PC-9 (cell line): ENCODE data around the gene RBM33. TPM values are rescaled to one million over a fixed set of nuclear protein-coding genes. Genes with fewer than 3 reads are reported as not detected.

ENCODE experiments used
- BruUV-seq: library from RNA; stranded (reverse); fragments of 400-500 nt; replicated peaks from 2 replicates; lab custom pipeline; 2021; lab: Mats Ljungman, UMichigan
- CTCF ChIA-PET: fragments of 300-600 bp; sonication (Branson Sonifier 250); formaldehyde crosslinking; loops from one replicate; lab custom pipeline; 2022; ENCODE audit warnings: antibody characterized with exemption; lab: Charles Lee
- POLR2A ChIA-PET: fragments of 300-600 bp; sonication (Branson Sonifier 250); formaldehyde crosslinking; loops from one replicate; lab custom pipeline; 2022; ENCODE audit warnings: antibody characterized with exemption; ENCODE audit not compliant: unreplicated experiment; lab: Charles Lee
- DNase-seq, 2 experiments: peaks; one replicate each; pipeline versions ENCODE4 v3.0.0 to v3.0.0-alpha.2; 2015 to 2022; ENCODE audit warnings: mixed read lengths in 1 of 2
- H2AFZ ChIP-seq: fragments of 200-600 bp; sonication (generic); 2 replicates; pipeline ENCODE4 v1.8.1; 2017; ENCODE audit warnings: antibody characterized with exemption
- H3F3A ChIP-seq: fragments of 200-600 bp; sonication (generic); 2 replicates; pipeline ENCODE4 v1.8.1; 2017; ENCODE audit warnings: antibody characterized with exemption, mild to moderate bottlenecking, low read depth; ENCODE audit not compliant: insufficient read depth
- H3K27ac ChIP-seq: fragments of 200-600 bp; sonication (generic); 2 replicates; pipeline ENCODE4 v1.6.1; 2016; ENCODE audit warnings: mixed run types
- H3K27me3 ChIP-seq: fragments of 200-600 bp; sonication (generic); 2 replicates; pipeline ENCODE4 v1.6.1; 2016; ENCODE audit warnings: low read depth, mixed run types; ENCODE audit not compliant: insufficient read depth
- H3K36me3 ChIP-seq: fragments of 200-600 bp; sonication (generic); 2 replicates; pipeline ENCODE4 v1.6.1; 2016; ENCODE audit warnings: low read depth, mixed run types
- H3K4me1 ChIP-seq: fragments of 200-600 bp; sonication (generic); replicated peaks from 2 replicates; pipeline ENCODE4 v1.6.1; 2016; ENCODE audit warnings: mixed run types; ENCODE audit not compliant: insufficient read depth
- H3K4me2 ChIP-seq: fragments of 200-600 bp; sonication (generic); 2 replicates; pipeline ENCODE4 v1.6.1; 2017; ENCODE audit warnings: mixed run types
- H3K4me3 ChIP-seq: fragments of 200-600 bp; sonication (generic); 2 replicates; pipeline ENCODE4 v1.6.1; 2016; ENCODE audit warnings: mixed run types
- H3K79me2 ChIP-seq: fragments of 200-600 bp; sonication (generic); 2 replicates; pipeline ENCODE4 v1.6.1; 2017; ENCODE audit warnings: low read depth, mixed run types
- H3K9me2 ChIP-seq: fragments of 200-600 bp; sonication (generic); 2 replicates; pipeline ENCODE4 v1.8.1; 2017; ENCODE audit warnings: mild to moderate bottlenecking; ENCODE audit not compliant: insufficient read depth
- H3K9me3 ChIP-seq: fragments of 200-600 bp; sonication (generic); 2 replicates; pipeline ENCODE4 v1.8.1; 2016; ENCODE audit warnings: low read depth; ENCODE audit not compliant: insufficient read depth
- H4K20me1 ChIP-seq: fragments of 200-600 bp; sonication (generic); 2 replicates; pipeline ENCODE4 v1.8.1; 2017; ENCODE audit not compliant: insufficient read depth
- CTCF ChIP-seq: fragments of 200-600 bp; sonication (generic); conservative IDR thresholded peaks from 2 replicates; pipeline ENCODE4 v1.6.1; 2017; ENCODE audit warnings: mixed run types, antibody characterized with exemption, mild to moderate bottlenecking, moderate library complexity
- EZH2 ChIP-seq: fragments of 200-600 bp; sonication (generic); IDR thresholded peaks from 2 replicates; pipeline ENCODE4 v1.8.0; 2017; ENCODE audit warnings: antibody characterized with exemption, low read depth
- intact Hi-C: fragments of 100-400 bp; cut with micrococcal nuclease; formaldehyde crosslinking; loops from one replicate; pipeline ENCODE4 v1.10.0; 2022; ENCODE audit not compliant: unreplicated experiment
- total RNA-seq: library from RNA; stranded (reverse); gene quantifications from 2 replicates; pipeline ENCODE4 v1.2.3, GENCODE V29; 2021

RBM33 gene
- total RNA-seq, 1 experiment from 2014 or later = 85.7 TPM

GRCh38 chr7:155761162-155761561, 116.7 kb downstream of the RBM33 start:
- ChIA-PET POLR2A (no interaction called here), CTCF (no interaction called here)
- Histone ChIP-seq H3K27me3 (no peaks in the 10 kb centered on the region), H3K79me2 (peaks cover 25% of the 10 kb centered on the region; the same call in 1 of the 2 replicates), H4K20me1 (peaks cover 66% of the 10 kb centered on the region), H3K4me1 (no peaks in the 10 kb centered on the region), H2AFZ (no peak overlapping the region), H3K4me2 (no peak overlapping the region), H3K9me3 (no peaks in the 10 kb centered on the region), H3F3A (no peaks in the 10 kb centered on the region), H3K4me3 (no peak overlapping the region), H3K36me3 (peaks cover 22% of the 10 kb centered on the region; the same call in 1 of the 2 replicates), H3K9me2 (no peaks in the 10 kb centered on the region), H3K27ac (no peak overlapping the region)
- no TSS peak for BruUV-seq
- intact Hi-C loops = no loop called here
- TF ChIP-seq CTCF (no peak), EZH2 (no peak)
- DNase-seq = no peak

- Histone ChIP-seq H3F3A (no peaks in the 10 kb centered on the region), H3K27me3 (no peaks in the 10 kb centered on the region), H3K9me3 (no peaks in the 10 kb centered on the region), H3K4me3 (no peak overlapping the region), H3K79me2 (peaks cover 25% of the 10 kb centered on the region; the same call in 1 of the 2 replicates), H3K9me2 (no peaks in the 10 kb centered on the region), H2AFZ (no peak overlapping the region), H3K4me2 (no peak overlapping the region), H3K27ac (no peak overlapping the region), H4K20me1 (peaks cover 72% of the 10 kb centered on the region), H3K4me1 (no peaks in the 10 kb centered on the region), H3K36me3 (peaks cover 22% of the 10 kb centered on the region; the same call in 1 of the 2 replicates)
- DNase-seq = no peak
- no TSS peak for BruUV-seq
- CTCF ChIA-PET = interaction anchor here (0.6 kb wide), 1 partner anchor 809 kb away, joined by 4 read pairs; no protein-coding TSS in a partner anchor
- intact Hi-C loops = no loop called here
- POLR2A ChIA-PET = interaction anchor here (0.7 kb wide), 1 partner anchor 1171 kb away, joined by 10 read pairs; no protein-coding TSS in a partner anchor
- TF ChIP-seq EZH2 = no peak
- TF ChIP-seq CTCF = no peak
These were observed 117.6 kb downstream of the RBM33 start for GRCh38 chr7:155762036-155762435.

GRCh38 chr7:155762655-155763054, 118.2 kb downstream of the RBM33 start:
- BruUV-seq = no TSS peak
- Histone ChIP-seq H2AFZ (no peak overlapping the region), H3K4me1 (no peaks in the 10 kb centered on the region), H3K36me3 (peaks cover 22% of the 10 kb centered on the region; the same call in 1 of the 2 replicates), H3K4me3 (no peak overlapping the region), H3K27ac (no peak overlapping the region), H4K20me1 (peaks cover 73% of the 10 kb centered on the region), H3K9me2 (no peaks in the 10 kb centered on the region), H3K9me3 (no peaks in the 10 kb centered on the region), H3K79me2 (peaks cover 21% of the 10 kb centered on the region; the same call in 1 of the 2 replicates), H3K27me3 (no peaks in the 10 kb centered on the region), H3F3A (no peaks in the 10 kb centered on the region), H3K4me2 (no peak overlapping the region)
- ChIA-PET POLR2A (no interaction called here), CTCF (no interaction called here)
- TF ChIP-seq EZH2 (no peak), CTCF (no peak)
- intact Hi-C loops = no loop called here
- no peak for DNase-seq
